Stimulated activated CD4-positive, alpha-beta T cell treated with anti-CD3 and anti-CD28 coated beads, Interleukin-15, amount 100 ng/mL, for 1 hour (primary cell): ENCODE measurements around the gene LIPC.

Source experiments
- DNase-seq, 2 donors: peaks; one replicate each; pipeline ENCODE4 v3.0.0-alpha.2; 2020; ENCODE audit warnings: low read depth in 1 of 2, low spot score in 1 of 2

Gene LIPC

DNA sequence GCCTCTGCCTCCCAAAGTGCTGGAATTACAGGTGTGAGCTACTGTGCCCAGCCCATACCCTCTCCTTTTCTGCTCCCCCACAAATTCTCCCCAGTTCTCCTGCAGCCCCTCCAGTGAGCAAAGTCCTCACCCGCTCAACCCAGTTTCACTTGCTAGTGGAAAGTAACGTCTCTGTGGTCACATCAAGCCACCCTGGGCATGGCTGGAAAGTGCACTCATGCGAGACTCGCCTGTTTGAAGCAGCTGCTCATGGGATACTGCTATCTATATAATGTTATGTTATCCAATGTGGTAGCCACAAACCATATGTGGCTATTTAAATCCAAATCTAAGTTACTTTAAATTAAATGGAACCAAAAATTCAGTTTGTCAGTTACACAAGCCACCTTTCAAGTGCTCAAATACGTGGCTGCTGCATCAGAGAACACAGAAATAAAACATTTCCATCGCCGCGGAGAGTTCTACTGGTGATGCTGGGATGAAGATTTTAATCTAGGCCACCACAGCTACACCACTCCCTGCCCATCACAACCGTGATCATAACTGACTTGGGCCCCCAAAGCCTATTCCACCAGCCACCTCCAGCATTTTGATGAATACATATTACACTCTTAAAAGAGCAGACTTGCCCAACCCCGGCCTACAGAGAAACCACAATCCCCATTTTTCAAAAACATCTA, 119.4 kb downstream of the LIPC start:
- no peak for DNase-seq

DNA sequence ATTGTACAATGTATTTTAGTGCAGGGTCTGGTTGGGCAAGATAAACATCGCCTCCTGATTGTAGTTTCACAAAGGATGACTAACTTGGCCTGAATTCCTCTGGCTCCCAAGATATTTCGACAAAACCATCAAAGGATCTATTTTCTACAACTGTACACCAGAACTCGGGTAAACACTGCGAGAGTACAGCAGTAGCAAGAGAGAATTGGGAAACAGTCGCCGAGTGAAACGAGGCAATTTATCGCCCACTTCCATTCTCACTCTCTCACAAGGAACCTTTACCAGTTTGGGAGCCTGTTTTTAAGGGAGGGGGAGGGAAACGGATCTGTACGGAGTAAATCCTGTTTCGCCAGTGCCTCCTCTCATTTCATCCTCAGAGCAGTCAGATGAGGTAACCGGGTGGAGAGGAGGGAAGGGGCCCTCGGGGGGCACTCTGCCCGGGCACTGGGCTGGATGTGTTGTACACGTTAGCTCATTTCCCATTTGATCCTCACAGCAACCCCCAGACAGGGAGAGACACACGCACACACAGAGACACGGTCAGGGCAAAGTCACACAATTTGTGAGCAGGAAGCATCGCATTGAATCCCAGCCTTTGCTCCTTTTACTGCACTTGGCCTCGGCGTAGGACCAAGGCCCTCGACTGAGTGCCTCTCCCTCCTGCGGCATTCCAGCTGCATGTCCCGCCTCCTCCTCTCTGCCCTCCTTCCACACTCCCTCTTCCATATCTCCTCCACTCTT, 120.1 kb downstream of the LIPC start:
- no peak for DNase-seq

DNA sequence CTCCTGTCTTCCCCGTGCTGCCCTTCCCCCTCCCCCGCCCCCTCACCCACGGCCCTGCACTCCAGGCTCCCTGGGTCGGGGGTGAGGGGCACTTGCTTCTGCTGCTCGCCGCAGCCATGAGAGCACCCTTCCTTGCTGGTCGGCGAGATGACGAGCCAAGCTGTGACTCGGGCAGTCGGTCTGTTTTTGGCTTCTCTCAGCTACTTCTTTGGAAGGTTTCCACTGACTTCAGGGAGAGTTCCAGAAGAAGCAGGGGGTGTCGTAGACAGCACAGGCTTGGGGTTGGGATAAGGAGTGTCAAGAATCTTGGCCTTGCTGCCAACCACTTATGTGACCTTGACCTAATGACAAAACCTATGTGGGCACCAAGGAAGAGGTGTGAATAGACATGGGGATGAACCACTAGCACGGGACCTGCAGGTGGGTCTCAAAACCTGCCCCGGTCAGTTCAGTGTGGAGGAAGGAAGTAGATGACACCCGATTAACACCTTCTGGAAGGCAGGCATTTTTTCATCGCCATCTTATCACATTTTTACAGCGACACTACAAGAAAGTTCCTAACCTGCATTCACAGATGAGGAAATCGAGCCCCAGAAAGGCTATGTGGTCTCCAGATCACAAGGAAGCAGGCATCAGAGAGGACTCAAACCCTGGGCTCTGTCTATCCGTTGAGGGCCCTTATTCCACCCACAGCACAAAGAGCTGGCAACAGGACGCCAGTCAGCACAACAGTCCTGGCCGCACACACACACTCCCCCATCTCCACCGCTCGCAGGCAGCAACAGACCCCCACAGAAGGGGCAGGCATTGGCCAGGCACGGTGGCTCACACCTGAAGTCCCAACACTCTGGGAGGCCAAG, 120.9 kb downstream of the LIPC start:
- DNase-seq: no peak

DNA sequence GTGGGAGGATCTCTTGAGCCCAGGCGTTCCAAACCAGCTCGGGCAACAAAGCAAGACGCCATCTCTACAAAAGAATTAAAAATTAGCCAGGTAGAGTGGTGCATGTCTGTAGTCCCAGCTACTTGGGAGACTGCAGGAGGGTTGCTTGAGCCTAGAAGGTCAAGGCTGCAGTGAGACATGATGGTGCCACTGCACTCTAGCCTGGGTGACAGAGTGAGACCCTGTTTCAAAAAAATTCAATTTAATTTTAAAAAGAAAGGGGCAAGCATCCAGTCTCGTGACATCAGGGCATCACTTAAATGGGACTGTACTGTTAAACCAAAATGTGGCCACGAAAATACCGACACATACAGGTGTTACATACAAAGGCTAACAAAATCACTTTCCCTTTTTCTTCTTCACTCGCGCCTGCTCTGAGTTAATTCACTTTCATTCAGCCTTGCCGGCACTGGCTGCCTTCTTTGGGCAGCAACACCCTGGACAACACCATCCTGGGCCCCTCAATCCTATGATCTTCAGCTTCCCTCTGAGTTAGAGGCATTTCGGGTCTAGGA, 121.7 kb downstream of the LIPC start:
- DNase-seq: no peak

DNA sequence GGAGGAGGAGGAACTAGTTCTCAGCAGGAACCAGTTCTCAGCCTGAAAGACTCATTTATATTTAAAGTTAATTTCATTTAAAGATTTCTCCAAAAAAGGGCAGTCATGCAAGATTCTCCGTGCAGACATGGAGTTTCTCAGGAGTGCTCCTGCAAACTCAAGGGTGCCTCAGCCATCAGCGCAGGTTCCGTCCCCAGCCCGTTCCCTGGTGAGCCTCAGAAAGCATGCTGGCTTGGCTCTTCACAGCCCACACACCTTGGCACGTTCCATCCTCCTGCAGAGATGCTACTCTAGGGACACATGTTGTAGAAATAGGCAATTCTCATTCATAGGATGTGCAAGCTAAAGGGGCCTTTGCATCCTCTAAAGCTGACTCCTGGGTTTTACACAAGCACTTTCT, 123.0 kb downstream of the LIPC start:
- no peak for DNase-seq

DNA sequence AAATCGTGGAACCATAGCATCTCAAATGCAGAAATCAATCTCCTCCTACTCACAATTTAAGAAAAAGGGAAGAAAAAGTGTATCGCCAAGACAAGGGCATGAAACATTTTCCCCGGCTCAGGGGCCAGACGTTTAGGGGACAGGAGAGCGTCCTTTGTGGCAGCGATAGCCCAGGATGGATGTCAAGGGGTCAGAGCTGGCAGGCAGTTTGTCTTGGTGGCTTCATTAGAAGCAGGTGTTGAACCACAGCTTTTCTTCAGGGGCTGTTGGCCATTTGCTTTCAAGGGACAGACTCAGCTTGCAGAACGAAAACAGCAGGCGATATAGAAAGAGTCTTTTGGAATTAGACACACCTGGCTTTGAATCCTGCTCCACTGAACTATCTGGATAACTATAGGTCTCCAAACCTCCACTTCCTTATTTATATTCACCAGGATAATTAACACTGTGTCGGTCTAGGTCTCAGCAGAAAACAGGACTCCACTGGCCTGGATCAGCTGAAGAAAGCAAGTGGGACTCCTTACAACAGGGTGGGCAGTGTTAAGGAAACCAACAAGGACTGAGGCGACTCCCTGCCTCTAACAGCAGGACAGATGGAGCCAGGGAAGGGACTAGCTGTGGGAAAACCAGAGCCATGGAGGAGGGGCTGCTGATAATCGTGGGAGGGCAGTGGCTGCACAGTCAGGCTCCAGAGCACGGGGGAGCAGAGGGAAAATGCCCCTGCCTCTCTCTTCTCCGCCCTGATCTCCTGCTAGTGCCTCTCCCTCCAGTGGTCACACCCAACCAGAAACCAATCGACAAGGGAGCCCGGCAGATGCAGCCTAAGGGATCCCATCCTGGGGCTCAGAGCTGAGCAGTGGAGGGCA, 123.6 kb downstream of the LIPC start:
- DNase-seq: no peak

DNA sequence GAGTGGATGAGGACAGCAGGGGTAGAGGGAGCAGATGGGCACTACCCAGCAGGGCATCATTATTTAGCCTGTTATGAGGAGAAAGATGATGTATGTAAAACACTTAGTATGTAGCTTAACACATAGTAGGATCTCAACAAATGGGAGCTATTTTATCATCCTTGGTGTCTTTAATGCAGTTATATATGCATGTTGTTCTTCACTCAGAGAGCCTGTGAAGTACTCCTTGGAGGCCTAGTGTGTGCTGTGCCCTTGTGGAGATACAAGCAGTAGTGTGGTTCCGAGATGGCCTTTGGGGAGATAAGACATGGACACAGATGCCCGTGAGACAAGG, 124.2 kb downstream of the LIPC start:
- no peak for DNase-seq

DNA sequence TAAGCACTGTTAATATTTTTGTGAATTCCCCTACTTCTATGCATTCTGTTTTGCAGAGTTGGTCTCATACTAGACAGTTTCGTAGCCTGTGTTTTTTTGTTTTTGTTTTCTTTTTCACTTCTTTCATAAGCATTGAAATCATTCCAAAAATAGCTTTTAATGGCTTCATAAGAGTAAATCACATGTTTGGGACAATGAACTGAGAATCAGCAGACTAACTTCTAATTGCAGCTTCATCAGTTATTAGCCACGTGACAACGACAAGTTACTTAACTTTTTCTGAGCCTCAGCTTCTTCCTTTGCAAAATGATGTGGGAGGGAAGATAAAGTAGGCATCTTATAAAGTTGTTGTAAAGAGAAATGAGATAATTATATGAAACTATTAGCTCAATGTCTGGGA, 124.8 kb downstream of the LIPC start:
- DNase-seq: no peak

DNA sequence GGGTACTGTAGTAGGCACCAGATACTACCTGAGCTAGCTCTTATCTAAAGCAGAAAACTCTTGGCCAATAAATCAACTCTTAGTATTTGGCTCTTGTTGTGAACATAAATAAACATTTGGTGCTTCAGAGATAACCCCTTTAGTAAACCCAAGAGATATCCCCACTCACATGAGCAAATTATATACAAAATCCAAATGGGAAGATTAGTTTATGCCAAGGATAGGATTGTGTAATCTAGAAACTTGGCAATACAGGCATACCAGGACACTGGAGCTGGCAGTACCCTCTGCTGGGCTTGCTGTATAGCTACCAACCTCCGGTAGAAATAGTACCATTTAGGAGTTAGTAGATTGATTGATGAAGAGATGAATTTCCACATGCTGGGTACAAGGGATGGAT, 127.0 kb downstream of the LIPC start:
- DNase-seq: no peak

DNA sequence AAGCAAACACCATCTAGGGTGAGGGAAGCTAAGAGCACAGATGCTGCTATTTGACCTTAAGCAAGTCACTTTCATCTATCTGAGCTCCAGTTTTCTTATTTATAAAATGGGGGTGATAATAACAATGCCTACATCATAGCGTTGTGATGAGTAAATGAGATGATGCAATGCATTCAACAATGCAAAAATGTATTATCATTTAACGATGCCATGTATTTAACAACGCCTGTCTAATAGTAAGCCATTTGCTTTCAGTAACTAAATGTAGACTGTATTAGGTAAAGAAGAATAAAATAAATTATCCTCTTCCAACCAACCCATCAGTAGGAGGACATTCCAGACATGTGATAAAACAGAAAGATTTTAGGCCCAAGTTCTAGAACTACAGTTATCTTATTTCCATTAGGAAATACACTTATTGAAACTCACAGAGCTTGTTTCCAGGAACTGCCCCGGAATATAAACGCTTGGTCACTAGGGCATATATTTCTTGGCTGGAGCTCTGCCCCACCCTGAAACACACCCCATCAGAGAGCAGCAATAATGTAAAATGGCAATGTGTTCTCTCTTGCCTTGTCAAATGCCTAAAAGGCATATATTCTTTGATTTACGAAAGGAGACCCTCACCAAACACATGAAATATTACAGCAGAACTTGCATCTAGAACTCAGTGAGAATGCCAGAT, 128.3 kb downstream of the LIPC start:
- no peak for DNase-seq

DNA sequence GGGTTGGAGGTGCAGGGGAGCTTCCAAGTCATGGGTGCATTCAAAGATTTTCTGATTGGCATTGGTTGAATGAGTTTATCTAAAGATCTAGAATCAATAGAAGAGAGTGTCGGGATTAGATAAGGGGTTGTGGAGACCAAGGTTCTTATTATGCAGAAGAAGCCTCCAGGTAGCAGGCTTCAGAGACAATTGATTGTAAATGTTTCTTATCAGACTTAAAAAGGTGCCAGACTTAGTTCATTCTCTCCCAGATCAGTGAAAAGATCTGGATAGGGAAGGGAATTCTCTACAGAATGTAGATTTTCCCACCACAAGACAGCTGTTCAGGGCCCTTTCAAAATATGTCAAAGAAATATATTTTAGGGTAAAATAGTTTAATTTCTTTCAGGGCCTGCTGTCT, 129.5 kb downstream of the LIPC start:
- DNase-seq: no peak

DNA sequence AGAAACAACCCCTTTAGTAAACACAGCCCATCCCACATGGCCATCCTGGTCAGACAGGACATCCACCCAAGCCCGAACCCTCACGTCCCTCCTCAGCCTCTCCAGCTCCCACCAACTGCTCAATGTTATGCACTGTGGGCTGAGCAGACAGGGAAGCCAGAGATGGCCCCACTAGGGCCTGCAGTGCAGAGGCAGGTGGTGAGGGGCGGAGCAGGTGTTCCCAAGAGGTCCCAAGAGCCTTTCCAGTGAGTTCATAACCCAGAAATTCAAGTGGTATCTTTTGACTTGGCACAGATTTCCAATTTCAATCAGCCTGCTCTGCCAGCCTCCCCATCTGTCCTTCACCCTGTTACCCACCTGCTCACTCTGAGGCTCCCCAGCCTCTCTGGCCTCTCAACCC, 130.3 kb downstream of the LIPC start:
- no peak for DNase-seq

DNA sequence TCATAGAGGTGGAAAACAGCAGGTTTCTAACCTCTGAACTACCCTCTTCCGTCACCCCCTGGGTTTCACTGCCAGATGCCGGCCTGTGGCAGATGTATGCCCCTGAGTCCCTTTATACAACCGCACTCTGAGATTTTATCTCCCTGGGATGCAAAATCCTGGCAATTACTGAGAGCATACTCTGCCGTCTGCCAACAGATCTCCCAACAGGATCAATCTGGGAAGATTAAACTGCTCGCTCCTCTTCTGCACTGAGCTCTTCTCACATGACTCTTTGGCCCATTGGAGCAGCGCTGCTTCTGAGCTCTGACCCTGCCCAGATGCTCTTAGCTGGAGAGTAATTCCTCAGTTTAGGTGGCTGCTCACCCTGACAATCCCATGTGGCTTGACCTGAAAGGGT, 133.2 kb downstream of the LIPC start:
- DNase-seq: no peak

DNA sequence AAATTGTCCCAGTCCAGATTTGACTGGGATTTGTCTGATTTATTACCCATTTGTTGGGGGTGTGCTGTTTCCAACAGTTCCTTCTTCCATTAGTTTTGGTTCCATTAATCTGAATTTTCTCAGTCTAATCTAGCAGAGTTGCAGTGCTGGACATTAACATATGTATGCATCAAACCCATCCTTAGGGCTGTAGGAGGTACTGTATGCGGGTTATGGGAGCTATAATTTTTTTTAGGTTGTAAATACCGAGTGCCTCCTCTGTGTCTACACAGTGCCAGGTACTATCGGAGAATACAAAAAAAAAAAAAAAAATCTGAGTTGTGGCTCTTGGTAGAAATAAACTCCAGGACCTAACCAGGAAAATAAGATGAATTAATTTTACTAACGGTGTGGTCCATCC, 133.8 kb downstream of the LIPC start:
- no peak for DNase-seq

DNA sequence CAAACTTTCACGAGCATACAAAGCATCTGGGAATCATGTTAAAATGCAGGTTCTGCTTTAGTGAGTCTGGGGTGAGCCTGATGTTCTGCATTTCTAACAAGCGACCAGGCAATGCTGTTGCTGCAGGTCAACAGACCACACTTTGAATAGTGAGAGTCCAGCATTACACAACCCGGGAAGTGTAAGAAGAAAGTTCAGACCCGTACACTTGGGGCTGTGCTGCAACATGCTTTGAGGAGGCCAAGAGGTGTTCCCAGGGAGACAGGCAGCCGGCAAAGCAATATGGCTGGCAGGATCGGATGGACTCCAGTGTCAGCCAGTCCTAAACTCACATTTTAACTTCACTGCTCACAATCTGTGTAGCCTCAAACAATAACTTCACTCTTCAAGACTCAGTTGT, 134.2 kb downstream of the LIPC start:
- no peak for DNase-seq

DNA sequence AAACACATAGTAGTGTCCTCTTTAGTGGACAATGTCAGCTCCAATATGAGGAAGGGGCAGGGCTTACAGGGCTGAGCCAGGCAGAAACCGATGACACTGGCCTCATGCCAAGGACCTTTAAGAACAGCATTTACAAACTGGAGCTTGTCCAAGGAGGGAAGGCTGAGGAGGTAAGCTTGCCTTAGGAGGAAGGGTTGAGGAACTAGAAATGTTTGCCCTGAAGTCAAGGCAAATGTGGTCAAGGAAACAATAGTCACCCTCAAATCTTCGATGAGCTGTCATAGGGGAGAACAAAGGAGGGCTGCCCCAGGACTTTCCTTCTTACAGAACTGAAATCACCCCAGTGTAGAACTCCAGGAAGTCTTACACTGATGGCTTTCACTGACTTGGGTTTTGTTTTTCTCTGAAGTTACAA, 136.4 kb downstream of the LIPC start:
- DNase-seq: no peak

DNA sequence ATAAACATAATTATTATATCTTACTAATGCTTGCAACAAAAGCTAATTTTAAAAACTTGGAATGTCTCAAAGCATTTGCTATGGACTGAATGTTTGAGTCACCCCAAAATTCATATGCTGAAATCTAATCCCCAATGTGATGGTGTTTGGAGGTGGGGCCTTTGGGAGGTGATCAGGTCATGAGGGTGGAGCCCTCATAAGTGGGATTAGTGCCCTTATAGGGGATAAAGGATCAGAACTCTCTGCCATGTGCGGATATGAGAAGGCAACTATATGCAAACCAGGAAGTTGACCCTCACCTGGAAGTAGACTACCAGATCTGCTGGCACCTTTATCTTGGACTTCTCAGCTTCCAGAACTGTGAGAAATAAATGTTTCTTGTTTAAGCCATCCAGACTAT, 137.7 kb downstream of the LIPC start:
- DNase-seq: no peak

DNA sequence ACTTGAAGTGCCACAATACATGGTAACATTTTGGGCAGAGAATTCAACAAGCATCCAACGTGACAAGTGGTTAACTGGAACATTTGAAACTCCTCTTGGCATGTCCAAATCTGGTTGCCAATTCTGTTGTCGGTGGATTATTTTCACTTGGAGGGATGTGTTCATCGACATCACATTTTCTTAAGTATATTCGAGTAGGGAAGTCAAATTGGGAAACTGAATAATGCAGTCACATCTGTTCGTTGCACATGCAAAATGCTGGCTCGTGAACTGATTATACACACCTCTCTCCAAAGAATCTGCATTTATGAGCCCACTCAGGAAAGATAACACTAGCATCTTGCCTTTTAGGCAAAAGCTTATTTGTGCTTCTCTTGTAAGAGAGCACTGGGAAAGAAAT, 139.7 kb downstream of the LIPC start:
- DNase-seq: no peak

DNA sequence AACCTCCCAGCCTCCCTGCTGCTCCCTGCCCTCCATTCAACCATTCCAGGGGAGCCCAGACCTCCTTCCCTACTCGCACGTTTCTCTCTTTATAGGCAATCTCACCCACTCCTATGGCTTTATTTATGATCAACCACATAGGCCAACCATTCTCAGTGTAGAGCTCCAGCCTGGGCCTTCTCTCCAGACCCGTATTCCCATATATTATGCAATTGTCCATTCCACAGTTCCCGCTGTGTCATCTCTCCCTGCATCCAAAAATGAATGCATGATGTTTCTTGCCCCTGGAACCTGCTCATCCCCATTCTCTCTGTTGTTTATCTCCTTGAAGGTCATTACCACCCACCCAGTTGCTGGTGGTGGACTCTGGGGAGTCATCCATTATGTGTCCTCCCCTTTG, 140.7 kb downstream of the LIPC start:
- DNase-seq: no peak

DNA sequence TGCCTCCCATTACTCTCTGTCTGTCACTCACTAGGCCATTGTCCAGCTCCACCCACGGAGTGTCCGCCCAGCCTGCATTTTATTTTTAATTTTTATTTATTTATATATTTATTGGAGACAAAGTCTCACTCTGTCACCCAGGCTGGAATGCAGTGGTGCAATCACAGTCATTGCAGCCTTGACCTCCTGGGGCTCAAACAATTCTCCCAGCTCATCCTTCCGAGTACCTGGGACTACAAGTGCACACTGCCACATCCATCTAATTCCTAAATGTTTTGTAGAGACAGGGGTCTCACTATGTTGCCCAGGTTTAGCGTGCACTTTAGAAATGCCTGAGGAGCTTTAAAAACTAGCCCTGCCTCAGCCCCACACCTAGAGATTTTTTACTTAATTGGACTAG, 141.5 kb downstream of the LIPC start:
- no peak for DNase-seq
